OCI-M2 (cell line): Measurements from ENCODE around the gene TXNIP.
"Not testable (repeated sequence)": the region's sequence is repeated elsewhere in the genome, so short reads cannot be mapped to it uniquely, and the experiment has no call there.

Experiments used
- DNase-seq: peaks from one replicate; lab custom pipeline; 2025; ENCODE audit not compliant: unreplicated experiment; lab: John Stamatoyannopoulos, UW

Gene TXNIP, protein sequence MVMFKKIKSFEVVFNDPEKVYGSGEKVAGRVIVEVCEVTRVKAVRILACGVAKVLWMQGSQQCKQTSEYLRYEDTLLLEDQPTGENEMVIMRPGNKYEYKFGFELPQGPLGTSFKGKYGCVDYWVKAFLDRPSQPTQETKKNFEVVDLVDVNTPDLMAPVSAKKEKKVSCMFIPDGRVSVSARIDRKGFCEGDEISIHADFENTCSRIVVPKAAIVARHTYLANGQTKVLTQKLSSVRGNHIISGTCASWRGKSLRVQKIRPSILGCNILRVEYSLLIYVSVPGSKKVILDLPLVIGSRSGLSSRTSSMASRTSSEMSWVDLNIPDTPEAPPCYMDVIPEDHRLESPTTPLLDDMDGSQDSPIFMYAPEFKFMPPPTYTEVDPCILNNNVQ

DNA sequence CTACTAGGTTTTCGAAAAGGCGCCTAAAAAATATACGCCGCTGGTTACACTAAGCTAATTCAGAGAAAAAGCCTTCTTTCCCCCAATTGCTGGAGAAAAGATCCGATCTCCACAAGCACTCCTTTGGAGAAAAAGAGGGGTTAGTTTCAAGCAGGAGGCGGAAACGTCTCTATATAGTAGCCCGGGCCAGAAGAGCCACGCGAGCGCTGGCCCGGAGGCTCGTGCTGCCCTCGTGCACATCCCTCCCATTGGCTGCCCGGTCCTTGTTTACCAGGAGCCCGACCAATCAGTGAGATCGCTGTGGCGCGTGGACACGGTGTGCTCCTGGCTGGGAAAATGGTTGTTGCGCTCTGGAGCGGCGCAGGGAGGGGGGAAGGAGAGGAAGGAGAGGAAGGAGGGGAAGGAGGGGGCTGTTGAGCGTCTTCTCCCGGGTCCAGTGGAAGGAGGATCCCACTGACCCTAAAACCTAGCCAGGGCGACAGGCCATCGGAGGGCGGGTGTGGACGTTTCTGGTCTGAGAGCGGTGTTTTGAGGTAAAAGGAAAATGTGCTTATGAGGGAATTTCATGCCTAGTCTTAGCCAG lies at the start of gene TXNIP:
Gene TXNIP (minus strand): TSS at position 147 of the 583 bp plus-strand sequence. CDS start 313 bp downstream, outside the sequence.
- DNase-seq, result peak; percentile 83

GRCh38 chr1:146039844-146040194 lies 43.4 kb upstream of the TXNIP start:
- no peak for DNase-seq

DNA sequence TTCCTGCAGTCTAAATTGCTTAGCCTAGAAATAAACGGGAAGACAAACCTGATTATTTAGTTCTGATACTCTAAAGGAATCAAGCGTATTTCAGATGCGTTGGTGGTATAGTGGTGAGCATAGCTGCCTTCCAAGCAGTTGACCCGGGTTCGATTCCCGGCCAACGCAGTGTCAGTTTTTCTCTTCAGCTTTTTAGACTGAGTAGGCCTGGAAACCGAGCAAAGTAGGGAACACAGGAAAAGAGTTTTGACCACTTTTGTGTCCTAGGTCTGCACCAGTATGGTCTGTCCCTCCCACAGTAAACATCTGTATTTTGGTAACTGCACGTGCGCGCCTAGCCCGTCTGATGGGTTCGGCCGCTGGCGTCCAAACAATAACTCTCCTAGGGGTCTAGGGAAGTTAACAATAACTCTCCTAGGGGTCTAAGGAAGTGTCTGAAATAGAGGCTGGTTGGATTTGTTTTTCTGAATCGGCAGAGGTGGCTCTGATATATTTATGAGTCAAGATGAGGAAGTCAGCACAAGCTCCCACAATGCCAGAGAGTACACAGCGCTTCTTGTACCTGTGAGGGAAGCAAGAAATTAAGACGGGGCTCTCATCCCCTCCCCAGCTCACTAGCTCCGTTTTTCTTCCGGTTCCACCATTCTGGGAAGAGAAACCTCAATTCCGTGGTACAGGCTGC lies 40.7 kb upstream of the TXNIP start:
- DNase-seq, result peak; percentile 87

DNA sequence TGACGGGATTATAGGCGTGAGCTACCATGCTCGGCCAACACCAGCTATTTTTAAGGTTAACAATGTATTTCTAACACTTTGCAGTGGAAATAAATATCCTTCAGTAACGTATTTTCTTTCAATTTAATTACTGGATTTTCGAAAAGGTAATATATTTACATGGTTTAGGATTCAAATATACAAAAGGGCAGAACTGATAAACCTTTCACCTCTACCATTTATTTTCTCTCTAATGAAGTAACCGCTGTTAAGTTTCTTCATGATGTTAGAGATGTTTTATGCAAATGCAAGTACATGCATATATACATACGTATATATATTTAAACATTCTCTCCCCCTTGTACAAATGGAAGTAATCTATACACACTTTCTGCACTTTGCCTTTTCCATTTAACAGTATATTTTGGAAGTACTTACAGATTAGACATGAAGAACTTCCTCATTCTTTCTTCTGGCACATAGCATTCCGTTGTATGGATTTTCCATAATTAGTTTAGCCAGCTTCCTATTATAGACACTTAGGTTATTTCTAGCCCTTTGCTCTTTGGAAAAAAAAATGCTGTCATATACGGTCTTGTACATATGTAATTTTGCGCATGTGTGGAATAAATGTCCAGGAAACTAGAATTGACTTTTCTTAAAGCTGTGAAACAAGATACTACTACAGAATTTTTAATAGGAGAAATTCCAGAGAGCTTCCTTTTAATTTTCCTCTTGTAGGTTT lies 40.0 kb upstream of the TXNIP start:
- DNase-seq, result peak; percentile 69

DNA sequence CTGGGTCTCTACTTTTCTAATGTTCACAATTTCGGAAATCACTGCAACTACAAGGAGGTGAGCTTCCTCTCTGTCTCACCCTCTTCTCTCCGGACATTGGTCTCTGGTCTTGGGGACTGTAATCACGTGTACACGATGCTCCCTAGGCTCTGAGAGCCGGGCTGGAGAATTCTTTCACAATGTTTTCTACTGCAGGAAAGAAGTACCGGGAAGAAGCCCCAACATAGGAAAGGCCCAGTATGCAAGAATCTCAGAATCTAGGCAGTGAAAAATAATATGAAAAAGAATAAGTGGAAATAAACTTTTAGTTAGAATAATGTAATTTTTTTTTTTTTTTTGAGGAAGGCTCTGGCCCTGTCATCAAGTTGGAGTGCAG lies 38.7 kb upstream of the TXNIP start:
- DNase-seq, result no peak

GRCh38 chr1:146032631-146033219 lies 36.3 kb upstream of the TXNIP start:
- no peak for DNase-seq

DNA sequence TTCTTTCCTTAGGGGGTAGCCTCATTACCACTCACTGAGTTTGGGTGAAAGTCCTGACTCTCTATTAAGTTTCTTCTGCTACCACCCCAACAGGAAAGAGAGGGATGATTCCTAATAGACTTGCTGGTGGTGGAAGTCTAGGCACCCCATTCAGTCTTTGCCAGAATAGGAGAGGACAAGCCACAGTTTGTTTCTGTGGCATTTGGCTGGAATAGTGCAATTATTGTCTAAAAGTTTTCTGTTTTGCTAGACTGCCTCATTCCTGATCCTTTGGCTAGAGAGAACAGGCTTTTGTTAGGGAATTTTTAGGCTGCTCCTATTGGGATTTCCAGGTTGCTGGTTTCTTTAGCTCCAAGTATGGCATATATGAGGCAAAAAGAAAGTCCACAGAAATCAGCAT lies 35.1 kb upstream of the TXNIP start:
- DNase-seq, result no peak

- no peak for DNase-seq
These were observed 32.7 kb upstream of the TXNIP start for GRCh38 chr1:146029117-146029516.

GRCh38 chr1:146026650-146027049 lies 30.3 kb upstream of the TXNIP start:
- not testable (repeated sequence) for DNase-seq

GRCh38 chr1:146025787-146026495 lies 29.6 kb upstream of the TXNIP start:
- not testable (repeated sequence) for DNase-seq

GRCh38 chr1:146022403-146023127 lies 26.2 kb upstream of the TXNIP start:
- no peak for DNase-seq

DNA sequence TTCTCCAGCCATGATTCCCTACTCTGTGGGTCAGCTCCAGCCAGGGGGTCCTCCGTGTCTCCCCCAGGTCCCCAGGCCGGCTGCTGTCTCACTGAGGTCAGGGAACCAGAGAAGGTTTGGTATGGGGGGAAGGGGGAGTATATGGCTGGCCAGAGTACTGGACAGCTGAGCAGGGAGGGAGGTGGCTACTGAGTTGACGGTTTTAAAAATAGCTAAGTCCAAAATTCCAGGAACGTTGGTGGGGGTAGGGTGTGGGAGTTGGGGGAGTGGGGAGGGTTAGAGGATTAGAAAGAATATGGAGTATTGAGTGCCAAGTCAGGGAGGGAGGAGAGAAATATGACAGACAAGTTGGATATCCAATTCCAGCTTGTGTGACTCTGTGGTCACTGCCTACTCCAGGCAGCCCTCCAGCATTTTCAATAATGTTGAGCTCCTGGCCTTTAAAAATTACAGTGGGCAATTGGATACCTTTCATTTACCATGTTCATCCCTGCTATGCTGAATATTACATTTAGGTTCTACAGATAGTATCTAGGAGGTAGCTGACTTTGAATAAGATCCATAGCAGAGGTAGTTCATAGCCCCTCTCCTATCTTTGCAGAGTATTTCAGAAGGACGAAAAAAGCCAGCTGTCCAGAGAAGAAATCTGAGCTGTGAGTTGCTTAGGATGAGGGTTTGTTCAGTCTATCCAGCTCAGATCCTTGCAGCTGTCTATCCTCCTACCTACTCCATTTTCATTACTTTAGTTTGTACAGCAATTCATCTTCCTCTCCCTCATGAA lies 25.4 kb upstream of the TXNIP start, which contains the start of gene HJV:
Gene HJV (minus strand): TSS at position 114 of the 781 bp plus-strand sequence. CDS start 1,504 bp downstream, outside the sequence.
- no peak for DNase-seq

DNA sequence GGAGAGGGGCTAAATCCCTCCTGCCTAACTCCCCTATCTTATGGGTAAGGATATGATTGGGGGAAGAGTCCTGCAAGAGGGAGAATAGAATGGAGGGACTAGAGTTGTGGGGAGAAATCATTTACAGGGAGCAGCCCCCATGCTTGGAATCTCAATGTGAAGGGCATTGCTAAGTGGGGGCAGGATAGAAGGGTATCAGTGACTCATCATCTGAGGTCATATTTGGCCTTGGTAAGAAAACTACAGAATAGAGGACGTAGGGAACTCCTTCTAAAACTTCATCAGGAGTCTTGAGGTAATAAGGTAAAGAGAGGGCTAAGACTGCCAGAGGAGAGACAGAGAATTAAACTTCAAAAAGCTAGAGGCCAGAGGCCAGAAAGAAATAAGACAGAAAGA lies 24.7 kb upstream of the TXNIP start:
- no peak for DNase-seq

DNA sequence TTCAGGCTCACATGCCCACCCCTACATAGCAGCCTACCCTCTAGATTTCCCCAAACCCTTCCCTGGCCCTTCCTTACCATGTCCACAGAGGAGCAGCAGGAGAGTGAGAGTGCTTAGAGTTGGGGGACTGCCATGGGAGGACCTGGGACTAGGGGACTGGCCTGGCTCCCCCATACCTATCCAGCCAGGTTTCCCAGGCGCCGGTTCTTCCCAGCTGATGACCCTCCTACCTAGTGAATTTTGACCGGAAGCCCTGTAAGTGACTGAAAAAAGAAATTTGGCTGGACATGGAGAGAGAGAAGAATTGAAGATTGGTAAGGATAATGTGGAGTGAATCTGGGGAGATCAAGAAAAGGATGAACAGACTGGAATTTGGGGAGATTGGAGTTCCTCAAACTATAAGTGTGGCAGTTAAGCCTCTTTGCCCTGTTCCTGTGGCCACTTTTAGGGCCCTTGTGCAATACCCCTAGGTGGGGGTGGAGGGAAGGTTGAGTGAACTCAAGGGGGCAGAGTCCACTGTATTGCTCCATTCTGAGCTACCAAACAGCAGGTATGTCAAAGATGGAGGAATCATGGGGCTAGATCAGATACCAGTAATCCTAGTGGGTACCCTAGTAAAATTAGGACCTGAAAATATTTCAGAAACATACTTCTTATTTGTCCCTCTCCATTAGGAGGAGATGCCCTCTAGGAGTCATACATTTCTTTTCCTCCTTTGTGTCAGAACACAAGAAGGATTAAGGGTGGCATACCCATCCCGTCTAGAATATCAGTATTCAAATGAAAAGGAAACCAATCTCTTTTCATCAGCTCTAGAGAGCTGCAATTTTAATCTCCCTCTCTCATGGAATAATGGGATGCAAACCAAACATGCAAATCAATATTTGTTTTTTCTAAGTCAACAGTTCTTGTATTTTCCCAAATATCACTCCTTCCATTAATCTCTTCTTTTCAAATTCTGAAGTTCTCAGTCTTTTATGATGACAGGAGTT lies 24.0 kb upstream of the TXNIP start:
- no peak for DNase-seq

DNA sequence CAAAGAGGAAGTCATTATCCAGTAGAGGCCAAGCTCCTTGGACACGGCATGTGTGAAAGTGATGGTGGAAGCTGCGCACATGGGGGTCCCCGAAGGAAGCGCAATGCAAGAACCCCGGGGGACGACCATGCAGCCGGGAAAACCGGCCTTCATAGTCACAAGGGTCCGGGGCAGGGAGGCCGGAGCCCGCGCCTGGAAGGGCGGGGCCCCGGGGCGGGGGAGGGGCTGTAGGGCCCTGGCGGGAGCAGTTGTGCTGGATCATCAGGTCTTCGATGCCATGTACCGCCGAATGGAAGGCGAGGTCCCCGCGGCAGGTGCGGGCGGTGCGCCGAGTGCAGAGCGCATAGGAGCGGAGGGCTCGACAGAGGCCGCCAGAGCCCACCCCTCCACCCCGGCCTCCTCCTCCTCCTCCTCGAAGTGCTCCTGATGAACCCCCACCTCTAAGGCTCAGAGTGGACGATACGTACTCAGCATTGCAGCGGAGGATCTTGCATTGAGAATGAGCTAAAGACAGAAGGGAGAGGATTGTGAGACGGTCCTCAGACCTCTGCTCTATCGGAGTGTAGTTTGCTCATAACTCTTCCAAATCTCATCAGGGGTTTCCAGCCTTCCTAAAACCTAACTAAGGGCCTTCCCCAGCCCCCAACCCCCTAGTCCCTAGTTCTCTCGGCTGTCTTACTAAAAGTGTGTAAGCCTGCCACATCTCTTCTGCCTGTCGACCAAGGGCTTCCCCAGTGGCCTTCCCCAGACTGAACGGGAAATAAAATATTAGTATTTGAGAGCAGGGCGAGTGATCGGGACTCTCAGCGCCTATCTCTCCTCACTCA lies 23.1 kb upstream of the TXNIP start:
- no peak for DNase-seq

GRCh38 chr1:146016891-146017290 lies 20.5 kb upstream of the TXNIP start:
- DNase-seq, result no peak

DNA sequence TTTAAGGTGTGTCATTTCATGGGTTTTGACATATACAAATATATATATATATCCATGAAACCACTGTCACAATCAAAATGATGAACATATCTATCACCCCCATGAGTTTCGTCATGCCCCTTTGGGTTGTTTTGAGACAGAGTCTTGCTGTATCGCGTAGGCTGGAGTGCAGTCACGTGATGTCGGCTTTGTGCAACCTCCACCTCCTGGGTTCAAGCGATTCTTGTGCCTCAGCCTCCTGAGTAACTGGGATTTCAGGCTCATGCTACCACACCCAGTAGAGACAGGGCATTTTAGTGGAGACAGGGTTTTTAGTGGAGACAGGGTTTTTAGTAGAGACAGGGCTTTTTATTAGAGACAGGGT lies 17.2 kb upstream of the TXNIP start:
- DNase-seq, result no peak
